ENCODE measurements around the gene BEAN1. TPM values are rescaled to one million over a fixed set of nuclear protein-coding genes. Genes with fewer than 3 reads are reported as not detected.

Gene BEAN1
- polyA plus RNA-seq, 1 donor from 2014 or later = 0.16 TPM

DNA sequence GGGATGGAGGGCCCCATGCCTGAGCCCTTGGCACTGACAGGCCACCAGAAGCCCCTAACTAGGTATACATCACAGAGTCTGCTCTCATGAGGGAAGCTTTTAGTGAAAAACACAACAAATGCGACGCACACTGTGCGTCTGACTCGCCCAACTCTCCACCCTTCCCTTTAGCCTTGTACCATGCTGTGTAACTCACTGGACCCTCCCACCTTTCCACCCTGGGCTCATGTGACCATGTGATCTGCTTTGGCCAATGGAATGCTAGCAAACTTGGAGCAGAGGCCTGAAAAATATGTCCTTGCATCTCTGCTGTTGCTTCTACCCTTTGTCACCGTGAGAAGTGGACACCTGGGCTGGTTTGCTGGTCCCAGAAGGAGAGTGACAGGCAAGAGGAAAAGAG lies 101.2 kb downstream of the BEAN1 start:
- TF ChIP-seq EP300 (conservative IDR thresholded peaks at IDR 0.05; ENCODE audit: poor library complexity, severe bottlenecking) (no peak), SMC3 (conservative IDR thresholded peaks at IDR 0.05; ENCODE audit: poor library complexity) (no peak), EZH2 (IDR thresholded peaks at IDR 0.05; ENCODE audit: borderline replicate concordance, insufficient read depth, low read length, poor library complexity, severe bottlenecking) (no peak), RAD21 (conservative IDR thresholded peaks at IDR 0.05) (no peak), POLR2AphosphoS5 (IDR thresholded peaks at IDR 0.05) (no peak), MXI1 (conservative IDR thresholded peaks at IDR 0.05; ENCODE audit: poor library complexity, severe bottlenecking) (no peak), TAF1 (IDR thresholded peaks at IDR 0.05; ENCODE audit: low read depth) (no peak)
- TF ChIP-seq, protein P1, sequence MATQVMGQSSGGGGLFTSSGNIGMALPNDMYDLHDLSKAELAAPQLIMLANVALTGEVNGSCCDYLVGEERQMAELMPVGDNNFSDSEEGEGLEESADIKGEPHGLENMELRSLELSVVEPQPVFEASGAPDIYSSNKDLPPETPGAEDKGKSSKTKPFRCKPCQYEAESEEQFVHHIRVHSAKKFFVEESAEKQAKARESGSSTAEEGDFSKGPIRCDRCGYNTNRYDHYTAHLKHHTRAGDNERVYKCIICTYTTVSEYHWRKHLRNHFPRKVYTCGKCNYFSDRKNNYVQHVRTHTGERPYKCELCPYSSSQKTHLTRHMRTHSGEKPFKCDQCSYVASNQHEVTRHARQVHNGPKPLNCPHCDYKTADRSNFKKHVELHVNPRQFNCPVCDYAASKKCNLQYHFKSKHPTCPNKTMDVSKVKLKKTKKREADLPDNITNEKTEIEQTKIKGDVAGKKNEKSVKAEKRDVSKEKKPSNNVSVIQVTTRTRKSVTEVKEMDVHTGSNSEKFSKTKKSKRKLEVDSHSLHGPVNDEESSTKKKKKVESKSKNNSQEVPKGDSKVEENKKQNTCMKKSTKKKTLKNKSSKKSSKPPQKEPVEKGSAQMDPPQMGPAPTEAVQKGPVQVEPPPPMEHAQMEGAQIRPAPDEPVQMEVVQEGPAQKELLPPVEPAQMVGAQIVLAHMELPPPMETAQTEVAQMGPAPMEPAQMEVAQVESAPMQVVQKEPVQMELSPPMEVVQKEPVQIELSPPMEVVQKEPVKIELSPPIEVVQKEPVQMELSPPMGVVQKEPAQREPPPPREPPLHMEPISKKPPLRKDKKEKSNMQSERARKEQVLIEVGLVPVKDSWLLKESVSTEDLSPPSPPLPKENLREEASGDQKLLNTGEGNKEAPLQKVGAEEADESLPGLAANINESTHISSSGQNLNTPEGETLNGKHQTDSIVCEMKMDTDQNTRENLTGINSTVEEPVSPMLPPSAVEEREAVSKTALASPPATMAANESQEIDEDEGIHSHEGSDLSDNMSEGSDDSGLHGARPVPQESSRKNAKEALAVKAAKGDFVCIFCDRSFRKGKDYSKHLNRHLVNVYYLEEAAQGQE (IDR thresholded peaks at IDR 0.05; ENCODE audit: borderline replicate concordance) = no peak
- TF ChIP-seq, protein P2, sequence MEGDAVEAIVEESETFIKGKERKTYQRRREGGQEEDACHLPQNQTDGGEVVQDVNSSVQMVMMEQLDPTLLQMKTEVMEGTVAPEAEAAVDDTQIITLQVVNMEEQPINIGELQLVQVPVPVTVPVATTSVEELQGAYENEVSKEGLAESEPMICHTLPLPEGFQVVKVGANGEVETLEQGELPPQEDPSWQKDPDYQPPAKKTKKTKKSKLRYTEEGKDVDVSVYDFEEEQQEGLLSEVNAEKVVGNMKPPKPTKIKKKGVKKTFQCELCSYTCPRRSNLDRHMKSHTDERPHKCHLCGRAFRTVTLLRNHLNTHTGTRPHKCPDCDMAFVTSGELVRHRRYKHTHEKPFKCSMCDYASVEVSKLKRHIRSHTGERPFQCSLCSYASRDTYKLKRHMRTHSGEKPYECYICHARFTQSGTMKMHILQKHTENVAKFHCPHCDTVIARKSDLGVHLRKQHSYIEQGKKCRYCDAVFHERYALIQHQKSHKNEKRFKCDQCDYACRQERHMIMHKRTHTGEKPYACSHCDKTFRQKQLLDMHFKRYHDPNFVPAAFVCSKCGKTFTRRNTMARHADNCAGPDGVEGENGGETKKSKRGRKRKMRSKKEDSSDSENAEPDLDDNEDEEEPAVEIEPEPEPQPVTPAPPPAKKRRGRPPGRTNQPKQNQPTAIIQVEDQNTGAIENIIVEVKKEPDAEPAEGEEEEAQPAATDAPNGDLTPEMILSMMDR (IDR thresholded peaks at IDR 0.05; ENCODE audit: poor library complexity, severe bottlenecking) = no peak
- no peaks in the 10 kb centered on the region for H3K36me3 ChIP-seq (ENCODE audit: insufficient read depth, low read length)
- H4K20me1 ChIP-seq (ENCODE audit: insufficient read depth) = no peaks in the 10 kb centered on the region
- H3K27me3 ChIP-seq (ENCODE audit: insufficient read depth, low read depth, low read length) = no peaks in the 10 kb centered on the region
- no peaks in the 10 kb centered on the region for H3F3A ChIP-seq (ENCODE audit: insufficient read depth, low read length, poor library complexity, severe bottlenecking)
- H3K9me2 ChIP-seq (ENCODE audit: insufficient read depth, low read length) = no peaks in the 10 kb centered on the region
- no peak overlapping the region for H3K4me2 ChIP-seq (ENCODE audit: low read length)
- H2AFZ ChIP-seq (ENCODE audit: low read depth, low read length) = no peak overlapping the region
- H3K9me3 ChIP-seq (ENCODE audit: low read length) = no peaks in the 10 kb centered on the region
- H3K4me3 ChIP-seq (ENCODE audit: low read length) = no peak overlapping the region
- H3K9ac ChIP-seq (ENCODE audit: low read length) = no peak overlapping the region
- H3K27ac ChIP-seq (ENCODE audit: low read length) = no peak overlapping the region
- no peaks in the 10 kb centered on the region for H3K79me2 ChIP-seq (replicated peaks; ENCODE audit: insufficient read depth, low read length)

DNA sequence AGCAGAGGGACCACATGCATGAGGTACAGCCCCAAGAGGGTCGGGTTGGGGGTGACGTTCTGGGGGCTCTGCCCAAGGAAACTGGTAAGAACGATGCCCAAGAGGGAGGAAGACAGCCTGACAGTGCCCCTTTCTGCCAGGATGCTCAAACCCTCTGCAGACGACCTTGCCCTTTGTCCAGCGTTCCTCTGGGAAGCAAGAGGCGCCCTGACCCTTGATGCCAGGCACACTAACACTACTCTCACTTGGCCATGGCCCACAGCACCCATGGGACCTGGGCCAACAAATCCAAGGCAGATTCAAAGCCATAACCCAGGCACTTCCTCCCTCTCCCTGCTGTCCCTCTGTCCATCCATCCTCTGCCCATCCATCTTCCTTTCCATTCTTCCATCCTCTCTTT lies 102.4 kb downstream of the BEAN1 start:
- no peaks in the 10 kb centered on the region for H3K27me3 ChIP-seq (ENCODE audit: insufficient read depth, low read depth, low read length)

More for the DNA sequence above, 102.4 kb downstream of the BEAN1 start:
- Histone ChIP-seq H3K4me3 (ENCODE audit: low read length) (no peak overlapping the region), H3K9me3 (ENCODE audit: low read length) (no peaks in the 10 kb centered on the region), H3K36me3 (ENCODE audit: insufficient read depth, low read length) (no peaks in the 10 kb centered on the region), H2AFZ (ENCODE audit: low read depth, low read length) (no peak overlapping the region), H3K79me2 (replicated peaks; ENCODE audit: insufficient read depth, low read length) (no peaks in the 10 kb centered on the region), H3K27ac (ENCODE audit: low read length) (no peak overlapping the region), H3F3A (ENCODE audit: insufficient read depth, low read length, poor library complexity, severe bottlenecking) (no peaks in the 10 kb centered on the region), H3K9me2 (ENCODE audit: insufficient read depth, low read length) (no peaks in the 10 kb centered on the region), H3K4me2 (ENCODE audit: low read length) (no peak overlapping the region), H3K9ac (ENCODE audit: low read length) (no peak overlapping the region), H4K20me1 (ENCODE audit: insufficient read depth) (no peaks in the 10 kb centered on the region)
- TF ChIP-seq EZH2 (IDR thresholded peaks at IDR 0.05; ENCODE audit: borderline replicate concordance, insufficient read depth, low read length, poor library complexity, severe bottlenecking) (no peak), EP300 (conservative IDR thresholded peaks at IDR 0.05; ENCODE audit: poor library complexity, severe bottlenecking) (no peak), TAF1 (IDR thresholded peaks at IDR 0.05; ENCODE audit: low read depth) (no peak), MXI1 (conservative IDR thresholded peaks at IDR 0.05; ENCODE audit: poor library complexity, severe bottlenecking) (no peak), SMC3 (conservative IDR thresholded peaks at IDR 0.05; ENCODE audit: poor library complexity) (no peak)
- TF ChIP-seq, protein P1 (IDR thresholded peaks at IDR 0.05; ENCODE audit: borderline replicate concordance) = no peak

Other genes with a start within 250 kb of the BEAN1 start
- not detected in 2 replicates for gene CDH5, start 60.6 kb upstream of the BEAN1 start, polyA plus RNA-seq
- 15.9 and 17.8 TPM in 2 replicates for gene TK2, start 122.8 kb downstream of the BEAN1 start, polyA plus RNA-seq
- gene CKLF, start 125.3 kb downstream of the BEAN1 start, polyA plus RNA-seq = 15.2 and 40.8 TPM in 2 replicates
- gene CMTM1, start 139.1 kb downstream of the BEAN1 start, polyA plus RNA-seq = 1.3 and 1.6 TPM in 2 replicates
- 0.25 TPM in 1 of 2 replicates, not detected in the other for gene CMTM2, start 152.2 kb downstream of the BEAN1 start, polyA plus RNA-seq
- gene CMTM3, start 177.4 kb downstream of the BEAN1 start, polyA plus RNA-seq = 7.7 and 8.2 TPM in 2 replicates